ENCODE data around the gene CTSK.
"Not testable (repeated sequence)": the region's sequence is repeated elsewhere in the genome, so short reads cannot be mapped to it uniquely, and the experiment has no call there.

CTSK gene

GRCh38 chr1:150808121-150808520 lies at the start of gene CTSK:
CTSK (minus strand) TSS chr1:150808260; CDS start chr1:150806805, 1,455 bp downstream.
- no peak for DNase-seq

DNA sequence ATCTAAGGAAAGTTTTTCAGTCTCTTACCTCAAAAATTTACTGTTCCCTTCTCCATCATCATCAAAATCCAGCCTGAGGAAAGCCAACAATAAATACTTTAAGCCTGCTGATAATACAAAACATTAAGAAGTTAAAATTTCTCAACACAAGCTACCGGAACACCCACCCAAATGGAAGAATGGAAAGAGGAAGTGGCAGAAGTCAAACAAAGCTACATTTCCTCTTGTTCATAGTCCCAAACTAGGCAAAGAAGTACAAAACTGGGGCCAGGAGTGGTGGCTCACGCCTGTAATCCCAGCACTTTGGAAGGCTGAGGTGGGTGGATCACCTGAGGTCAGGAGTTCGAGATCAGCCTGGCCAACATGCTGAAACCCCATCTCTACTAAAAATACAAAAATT lies 44.7 kb upstream of the CTSK start:
- not testable (repeated sequence) for DNase-seq

DNA sequence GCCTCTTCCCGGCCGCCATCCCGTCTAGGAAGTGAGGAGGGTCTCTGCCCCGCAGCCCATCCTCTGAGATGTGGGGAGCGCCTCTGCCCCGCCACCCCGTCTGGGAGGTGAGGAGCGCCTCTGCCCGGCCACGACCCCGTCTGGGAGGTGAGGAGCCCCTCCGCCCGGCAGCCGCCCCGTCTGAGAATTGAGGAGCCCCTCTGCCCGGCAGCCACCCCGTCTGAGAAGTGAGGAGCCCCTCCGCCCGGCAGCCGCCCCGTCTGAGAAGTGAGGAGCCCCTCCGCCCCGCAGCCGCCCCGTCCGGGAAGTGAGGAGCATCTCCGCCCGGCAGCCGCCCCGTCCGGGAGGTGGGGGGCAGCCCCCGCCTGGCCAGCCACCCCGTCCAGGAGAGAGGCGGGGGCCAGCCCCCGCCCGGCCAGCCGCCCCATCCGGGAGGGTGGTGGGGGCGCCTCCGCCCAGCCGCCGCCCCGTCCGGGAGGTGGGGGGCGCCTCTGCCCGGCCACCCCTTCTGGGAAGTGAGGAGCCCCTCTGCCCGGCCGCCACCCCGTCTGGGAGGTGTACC lies 42.8 kb upstream of the CTSK start:
- not testable (repeated sequence) for DNase-seq

- DNase-seq = no peak
These were observed 38.5 kb upstream of the CTSK start for GRCh38 chr1:150846473-150847146.

DNA sequence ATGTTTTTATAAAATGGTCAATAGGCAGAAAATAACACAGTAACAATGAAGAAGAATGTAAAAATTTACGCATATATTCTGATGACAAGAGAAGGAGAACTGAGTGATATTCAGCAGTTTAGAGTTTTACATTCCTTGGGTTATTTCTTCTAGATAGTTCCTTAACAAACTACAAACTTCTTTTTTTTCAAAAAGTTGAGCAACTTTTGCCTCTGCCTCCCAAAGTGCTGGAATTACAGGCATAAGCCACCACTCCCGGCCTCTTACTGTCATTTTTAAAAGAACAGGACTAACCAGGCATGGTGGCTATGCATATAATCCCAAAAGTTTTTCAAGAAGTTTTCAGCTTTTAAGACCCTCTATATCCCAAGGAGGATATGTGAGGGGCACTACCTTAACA lies 35.4 kb upstream of the CTSK start:
- DNase-seq = no peak

DNA sequence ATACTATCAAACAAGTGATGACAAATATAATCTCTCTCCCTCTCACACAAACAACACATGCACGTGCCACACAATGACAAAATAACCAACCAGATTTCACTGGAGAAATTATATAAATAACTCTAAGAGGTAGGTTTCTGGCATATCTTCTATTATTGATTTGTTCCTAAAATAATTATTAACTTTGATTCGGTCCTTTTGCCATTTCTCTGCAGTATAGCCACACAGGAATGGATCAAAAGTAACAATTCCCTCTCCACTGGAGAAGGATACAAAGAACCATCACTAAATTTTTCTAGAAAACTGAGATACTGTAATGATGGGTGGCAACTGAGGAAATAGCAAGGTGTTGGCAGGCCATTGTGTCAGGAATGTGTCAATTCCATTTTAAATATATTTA lies 34.9 kb upstream of the CTSK start:
- no peak for DNase-seq

DNA sequence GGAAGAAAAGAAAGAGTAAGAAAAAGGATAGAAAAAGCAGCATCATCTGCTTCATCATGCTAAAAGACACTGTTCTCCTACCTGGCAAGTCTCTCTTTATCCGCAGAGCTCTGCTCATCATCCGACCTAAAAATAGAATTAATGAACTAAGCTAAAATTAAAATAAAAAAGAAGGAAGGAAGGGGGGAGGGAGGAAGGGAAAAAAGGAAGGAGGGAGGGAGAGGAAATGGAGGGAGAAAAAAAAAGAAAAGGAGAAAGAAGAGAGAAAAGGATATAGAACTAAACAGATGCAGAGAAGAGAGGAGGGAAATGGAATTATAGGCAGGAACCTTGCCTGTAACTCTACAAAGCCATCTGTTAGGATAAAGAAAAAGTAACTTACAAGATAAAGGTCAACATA lies 34.3 kb upstream of the CTSK start:
- DNase-seq = no peak

- DNase-seq = no peak
These were observed 33.6 kb upstream of the CTSK start for GRCh38 chr1:150841626-150842025.

GRCh38 chr1:150840850-150841249 lies 32.8 kb upstream of the CTSK start:
- DNase-seq = not testable (repeated sequence)

- no peak for DNase-seq
These were observed 28.2 kb upstream of the CTSK start for GRCh38 chr1:150836129-150836773.

- DNase-seq = not testable (repeated sequence)
These were observed 25.9 kb upstream of the CTSK start for GRCh38 chr1:150833961-150834360.

GRCh38 chr1:150832597-150832996 lies 24.5 kb upstream of the CTSK start:
- DNase-seq = no peak

DNA sequence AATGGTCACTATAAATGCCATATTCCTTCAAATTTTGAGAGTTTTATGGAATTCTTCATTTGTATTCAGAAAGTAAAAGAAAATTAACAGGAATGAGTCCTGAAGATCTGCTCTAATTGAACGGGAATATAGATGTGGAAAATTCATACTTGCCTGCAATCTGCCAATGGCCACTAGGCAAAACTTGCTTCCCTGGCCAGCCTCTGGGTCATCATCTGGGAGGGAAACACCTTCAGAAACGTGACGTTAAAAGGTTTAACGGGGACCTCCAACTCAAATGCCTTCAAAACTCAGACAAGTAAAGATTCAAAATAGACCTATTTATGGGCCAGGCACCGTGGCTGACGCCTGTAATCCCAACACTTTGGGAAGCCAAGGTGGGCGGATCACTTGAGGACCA lies 21.7 kb upstream of the CTSK start:
- no peak for DNase-seq

DNA sequence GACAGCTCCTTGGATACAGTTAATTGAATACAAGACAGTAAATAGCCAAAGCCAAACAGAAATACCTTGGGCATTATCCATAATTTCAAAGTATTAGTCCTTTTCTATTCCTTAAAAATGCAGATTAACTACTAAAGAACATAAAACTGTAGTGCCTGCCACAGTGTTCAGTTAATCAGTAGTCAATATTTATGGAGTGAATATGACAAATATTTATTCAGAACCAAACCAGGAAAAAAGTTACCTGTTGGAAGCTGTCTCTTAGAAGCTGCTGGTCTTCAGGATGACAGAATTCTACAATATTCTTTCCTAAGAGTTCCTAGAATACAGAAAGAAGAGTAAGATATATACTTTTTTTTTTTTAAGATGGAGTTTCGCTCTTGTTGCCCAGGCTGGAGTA lies 18.2 kb upstream of the CTSK start:
- no peak for DNase-seq

- no peak for DNase-seq
These were observed 12.9 kb upstream of the CTSK start for GRCh38 chr1:150820730-150821512.

DNA sequence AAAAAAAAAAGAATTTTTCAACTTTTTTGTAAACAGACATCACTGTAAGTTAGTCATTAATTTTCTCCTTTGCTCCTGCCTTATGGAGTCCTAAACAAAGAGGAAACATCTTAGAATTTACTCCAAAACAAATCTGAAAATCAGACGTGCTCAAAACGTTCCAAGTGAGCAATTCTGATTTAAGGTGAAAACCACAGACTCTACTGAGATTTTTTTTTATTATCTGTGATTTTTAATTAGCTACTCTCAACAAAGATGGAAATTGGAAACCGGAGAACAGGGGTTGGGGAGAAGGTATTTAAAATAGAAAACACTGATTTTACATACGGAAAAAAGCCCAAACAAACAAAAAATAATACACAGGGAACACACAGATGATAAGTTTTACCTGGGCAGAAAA lies 7.8 kb upstream of the CTSK start:
- DNase-seq = no peak

- DNase-seq = peak; percentile 67
These were observed 5.1 kb upstream of the CTSK start for GRCh38 chr1:150813028-150813707.

GRCh38 chr1:150810958-150811659 lies 3.0 kb upstream of the CTSK start:
- DNase-seq = no peak

- DNase-seq = no peak
These were observed 1.6 kb upstream of the CTSK start for GRCh38 chr1:150809651-150810050.

- DNase-seq = no peak
These were observed 786 bp upstream of the CTSK start for GRCh38 chr1:150808846-150809245.

- DNase-seq = no peak
These were observed 624 bp downstream of the CTSK start for GRCh38 chr1:150807249-150808023.

GRCh38 chr1:150805899-150806298 lies 2.2 kb downstream of the CTSK start:
- no peak for DNase-seq
